Keratinocyte (primary cell): ENCODE results near the gene UBE2E1. TPM values are rescaled to one million over a fixed set of nuclear protein-coding genes. Genes with fewer than 3 reads are reported as not detected.
"Not testable (repeated sequence)": the region's sequence is repeated elsewhere in the genome, so short reads cannot be mapped to it uniquely, and the experiment has no call there.

Experiments used
- DNase-seq: peaks from one replicate; pipeline ENCODE4 v3.0.0-alpha.2; 2011; ENCODE audit warnings: low read depth, missing footprints, low spot score
- FAIRE-seq: peaks from 2 replicates; lab custom pipeline; 2011; peaks lifted over from hg19 to GRCh38; lab: Jason Lieb, UNC
- H2AFZ ChIP-seq: 2 replicates; pipeline ENCODE4 v1.6.0; 2012; ENCODE audit warnings: low read length, control low read depth, inconsistent platforms; ENCODE audit not compliant: control insufficient read depth
- H3K27ac ChIP-seq: 2 replicates; pipeline ENCODE4 v1.5.1; 2011; ENCODE audit warnings: low read length; ENCODE audit not compliant: control insufficient read depth, insufficient read depth
- H3K27me3 ChIP-seq: 3 replicates; pipeline ENCODE4 v1.6.0; 2011; ENCODE audit warnings: low read length; ENCODE audit not compliant: control insufficient read depth, insufficient read depth; ENCODE audit errors: extremely low read depth
- H3K36me3 ChIP-seq, 2 experiments: 2 replicates in 1 of 2; 3 replicates in 1 of 2; pipeline ENCODE4 v1.5.1; 2011; ENCODE audit warnings: low read length in 2 of 2, mild to moderate bottlenecking in 1 of 2; ENCODE audit not compliant: control insufficient read depth in 2 of 2, insufficient read depth in 2 of 2; ENCODE audit errors: extremely low read depth in 1 of 2
- H3K4me1 ChIP-seq: 3 replicates; pipeline ENCODE4 v1.5.1; 2011; ENCODE audit warnings: low read length; ENCODE audit not compliant: control insufficient read depth, insufficient read depth; ENCODE audit errors: extremely low read depth
- H3K4me2 ChIP-seq: 3 replicates; pipeline ENCODE4 v1.6.0; 2011; ENCODE audit warnings: low read depth, low read length; ENCODE audit not compliant: control insufficient read depth, insufficient read depth; ENCODE audit errors: extremely low read depth
- H3K4me3 ChIP-seq, 3 experiments: fragments of 200-600 bp in 1 of 3; sonication (generic) in 1 of 3; 2 replicates in 2 of 3; 3 replicates in 1 of 3; pipeline ENCODE4 v1.5.1; 2011 to 2016; ENCODE audit warnings: low read length in 3 of 3, mild to moderate bottlenecking in 3 of 3, control low read depth in 2 of 3, inconsistent platforms in 1 of 3, low read depth in 1 of 3, mixed read lengths in 1 of 3, mixed run types in 1 of 3, moderate library complexity in 1 of 3; ENCODE audit not compliant: control insufficient read depth in 2 of 3, insufficient read depth in 2 of 3; ENCODE audit errors: extremely low read depth in 1 of 3
- H3K79me2 ChIP-seq: 2 replicates; pipeline ENCODE4 v1.6.0; 2012; ENCODE audit warnings: low read length; ENCODE audit not compliant: control insufficient read depth, insufficient read depth
- H3K9ac ChIP-seq: 3 replicates; pipeline ENCODE4 v1.6.0; 2011; ENCODE audit warnings: low read length; ENCODE audit not compliant: control insufficient read depth, insufficient read depth; ENCODE audit errors: extremely low read depth
- H3K9me1 ChIP-seq: 3 replicates; pipeline ENCODE4 v1.6.0; 2011; ENCODE audit warnings: low read length; ENCODE audit not compliant: control insufficient read depth, insufficient read depth; ENCODE audit errors: extremely low read depth
- H3K9me3 ChIP-seq: 2 replicates; pipeline ENCODE4 v1.5.1; 2012; ENCODE audit warnings: low read depth, low read length; ENCODE audit not compliant: control insufficient read depth
- H4K20me1 ChIP-seq: 3 replicates; pipeline ENCODE4 v1.6.0; 2011; ENCODE audit warnings: low read length; ENCODE audit not compliant: control insufficient read depth, insufficient read depth; ENCODE audit errors: extremely low read depth
- CTCF ChIP-seq, 3 experiments: IDR thresholded peaks in 1 of 3; conservative IDR thresholded peaks in 1 of 3; optimal IDR thresholded peaks in 1 of 3; 2 replicates in 2 of 3; 3 replicates in 1 of 3; pipeline versions ENCODE3 to v1.5.1; 2011; ENCODE audit warnings: low read length in 3 of 3, mild to moderate bottlenecking in 3 of 3, moderate library complexity in 2 of 3, control low read depth in 1 of 3, inconsistent platforms in 1 of 3; ENCODE audit not compliant: insufficient read depth in 2 of 3; ENCODE audit errors: extremely low read depth in 1 of 3
- EZH2 ChIP-seq: IDR thresholded peaks from one replicate; pipeline ENCODE4 v1.6.1; 2012; ENCODE audit warnings: inconsistent platforms, mild to moderate bottlenecking, low read length, moderate library complexity
- dilution Hi-C: fragments of 300-500 bp; cut with MboI; formaldehyde crosslinking; loops from one replicate; pipeline ENCODE4 v1.7.0; 2020; ENCODE audit warnings: low sequenced_read_pairs; ENCODE audit not compliant: extremely low pct_ligation_motif_present
- polyA plus RNA-seq, 5 experiments: library from polyadenylated mRNA; depleted of rRNA in 3 of 5; stranded (reverse) in 3 of 5; stranded (forward) in 1 of 5; unstranded in 1 of 5; fragments of >200 nt; gene quantifications; 1 replicate in 1 of 5; 2 replicates in 3 of 5; 3 replicates in 1 of 5; pipeline versions ENCODE4 v1.2.1 to v1.2.3, GENCODE V29; 2011 to 2012; ENCODE audit warnings: missing spikeins in 2 of 5, low read depth in 1 of 5, low replicate concordance in 1 of 5

UBE2E1 gene
- polyA plus RNA-seq, 1 donor (not counting 4 experiments of a cell fraction or from before 2014, with no cell fraction given), result 205 TPM

- Histone ChIP-seq H3K36me3 (no peaks in the 10 kb centered on the region), H3K4me2 (no peak overlapping the region), H3K9me3 (no peaks in the 10 kb centered on the region), H3K27ac (no peak overlapping the region), H3K9me1 (no peaks in the 10 kb centered on the region), H3K79me2 (peaks cover 63% of the 10 kb centered on the region), H4K20me1 (no peaks in the 10 kb centered on the region), H2AFZ (no peak overlapping the region), H3K4me1 (no peaks in the 10 kb centered on the region), H3K4me3 (no peak overlapping the region), H3K27me3 (no peaks in the 10 kb centered on the region), H3K9ac (no peak overlapping the region)
- no peak for TF ChIP-seq CTCF (optimal IDR thresholded peaks at IDR 0.05 in 1 of 3, IDR thresholded peaks at IDR 0.05 in 1 of 3, conservative IDR thresholded peaks at IDR 0.05 in 1 of 3; ENCODE audit: extremely low read depth in 1 of 3, insufficient read depth in 2 of 3, low read length in 3 of 3)
- TF ChIP-seq EZH2, result no peak
- DNase-seq (no peak), FAIRE-seq (no peak)
- dilution Hi-C loops, result no loop called here
Observed at GRCh38 chr3:23845326-23846216, 39.8 kb downstream of the UBE2E1 start.

GRCh38 chr3:23849462-23849861 is 43.7 kb downstream of the UBE2E1 start:
- H4K20me1 ChIP-seq, DNase-seq: not testable (repeated sequence)
- peaks cover 48% of the 10 kb centered on the region for H3K79me2 ChIP-seq

More at GRCh38 chr3:23849462-23849861, 43.7 kb downstream of the UBE2E1 start:
- H3K27ac ChIP-seq, H3K27me3 ChIP-seq, H3K4me1 ChIP-seq, H3K9ac ChIP-seq, H3K4me3 ChIP-seq, H3K9me3 ChIP-seq, H3K9me1 ChIP-seq, dilution Hi-C loops, H2AFZ ChIP-seq, FAIRE-seq, H3K4me2 ChIP-seq, H3K36me3 ChIP-seq: not testable (repeated sequence)
